ENCODE data around the gene PAPOLB. TPM values are rescaled to one million over a fixed set of nuclear protein-coding genes. Genes with fewer than 3 reads are reported as not detected.

Gene PAPOLB
- total and polyA plus RNA-seq, 2 of the 8 experiments (the other 6 are each of a cell fraction or from before 2014, with no cell fraction given): 0.02 to 0.15 TPM

DNA sequence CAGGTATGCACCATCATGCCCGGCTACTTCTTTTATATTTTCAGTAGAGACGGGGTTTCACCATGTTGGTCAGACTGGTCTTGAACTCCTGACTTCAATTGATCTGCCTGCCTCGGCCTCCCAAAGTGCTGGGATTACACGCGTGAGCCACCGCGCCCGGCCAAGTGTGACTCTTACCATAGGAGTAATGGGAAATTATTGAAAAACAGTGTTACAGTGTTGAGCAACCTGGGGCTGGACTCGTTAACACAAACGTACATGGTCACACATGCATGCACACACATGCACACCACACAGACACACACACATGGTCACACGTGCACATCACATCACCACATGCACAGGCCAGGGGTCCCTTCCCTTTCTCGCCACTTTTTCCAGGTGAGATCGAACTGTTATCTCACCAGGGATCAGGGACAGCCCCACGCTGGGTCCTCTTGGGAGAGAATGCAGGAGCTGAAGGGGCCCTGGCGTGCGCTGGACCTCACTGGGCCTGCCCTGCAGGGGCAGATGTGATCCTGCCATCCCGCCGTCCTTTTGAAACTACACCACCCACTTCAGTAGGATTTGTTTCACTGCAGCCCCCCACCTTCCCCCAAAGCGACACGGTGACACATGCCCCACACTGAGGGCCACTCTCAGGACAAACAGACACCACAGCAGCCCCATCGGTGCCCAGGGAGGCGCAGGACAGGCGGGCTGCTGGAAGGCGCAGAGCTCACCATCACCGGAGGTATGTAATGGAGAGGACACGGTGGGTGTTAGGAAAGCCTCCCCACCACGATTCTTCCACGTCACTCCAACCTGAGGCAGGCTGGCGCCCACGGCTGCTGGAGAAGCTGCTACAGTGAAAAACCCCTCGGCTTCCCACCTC lies 11.5 kb upstream of the PAPOLB start:
- Histone ChIP-seq H3K23me2 (ENCODE audit: low read depth, low read length) (no peaks in the 10 kb centered on the region), H4K20me1 (replicated peaks in 1 of 2; ENCODE audit: control insufficient read depth in 1 of 2, insufficient read depth in 2 of 2, low read length in 2 of 2) (no peaks in the 10 kb centered on the region), H3K14ac (ENCODE audit: insufficient read length) (no peak overlapping the region), H3K27me3 (replicated peaks in 1 of 4; ENCODE audit: control insufficient read depth in 3 of 4, extremely low read depth in 1 of 4, insufficient read depth in 3 of 4, low read length in 3 of 4) (no peaks in the 10 kb centered on the region), H2BK12ac (ENCODE audit: low read depth, low read length) (no peak overlapping the region), H2AFZ (ENCODE audit: low read length) (no peak overlapping the region), H3K79me1 (ENCODE audit: low read depth, low read length) (no peaks in the 10 kb centered on the region), H3K4me2 (ENCODE audit: insufficient read depth in 1 of 2, low read depth in 2 of 2, low read length in 2 of 2) (no peak overlapping the region), H4K5ac (ENCODE audit: insufficient read length, low read depth, low read length) (no peak overlapping the region), H2BK20ac (ENCODE audit: low read length) (no peak overlapping the region), H3K36me3 (ENCODE audit: control insufficient read depth in 2 of 4, insufficient read depth in 4 of 4, low read length in 3 of 4) (no peaks in the 10 kb centered on the region; a peak in 1 of 8 replicates), H3K56ac (replicated peaks; ENCODE audit: insufficient read length, low read depth, low read length) (no peak overlapping the region), H2AK5ac (ENCODE audit: low read depth, low read length) (no peak overlapping the region), H2BK5ac (ENCODE audit: low read depth, low read length) (no peak overlapping the region), H4K8ac (ENCODE audit: extremely low read depth, insufficient read depth, low read length) (no peak overlapping the region), H3K9me3 (ENCODE audit: insufficient read depth in 2 of 2, low read depth in 1 of 2, low read length in 1 of 2) (no peaks in the 10 kb centered on the region), H3K4ac (replicated peaks; ENCODE audit: insufficient read length, low read depth, low read length) (no peak overlapping the region), H2BK120ac (replicated peaks; ENCODE audit: low read depth, low read length) (no peak overlapping the region), H3K79me2 (ENCODE audit: control insufficient read depth in 1 of 2, insufficient read depth in 2 of 2, low read length in 2 of 2) (no peaks in the 10 kb centered on the region), H2BK15ac (ENCODE audit: low read length) (no peak overlapping the region), H3K4me3 (ENCODE audit: extremely low read depth in 1 of 4, insufficient read depth in 2 of 4, low read depth in 3 of 4, low read length in 4 of 4) (no peak overlapping the region), H3K27ac (ENCODE audit: low read depth, low read length) (no peak overlapping the region), H3K9ac (replicated peaks in 1 of 4; ENCODE audit: extremely low read depth in 1 of 4, low read depth in 3 of 4, low read length in 3 of 4) (no peak overlapping the region), H3K18ac (ENCODE audit: extremely low read depth, low read length) (no peak overlapping the region), H4K91ac (replicated peaks; ENCODE audit: insufficient read length, low read length) (no peak overlapping the region), H3K23ac (ENCODE audit: insufficient read length) (no peak overlapping the region), H3K4me1 (replicated peaks in 1 of 4; ENCODE audit: control insufficient read depth in 3 of 4, insufficient read depth in 4 of 4, low read length in 3 of 4) (peaks cover 0 to 10% (median 4%) of the 10 kb centered on the region in 4 experiments; a peak in 2 of 7 replicates)
- DNase-seq (ENCODE audit: low read depth in 1 of 2, low spot score in 2 of 2) (no peak), FAIRE-seq (no peak)
- ChIA-PET POLR2A (ENCODE audit: partially characterized antibody) (interaction anchor here (1.2 kb wide), 1 partner anchor 21 kb away, joined by 3 read pairs; no protein-coding TSS in a partner anchor), CTCF (ENCODE audit: partially characterized antibody) (interaction anchor here (0.6 to 2.2 kb wide), 4 partner anchors 10 to 888 kb away, joined by 3 to 10 read pairs (median 4); partner anchors contain the start of gene RADIL)
- WGBS, 2 experiments (ENCODE audit: extremely low coverage in 1 of 2, insufficient coverage in 1 of 2, insufficient read length in 1 of 2, insufficient replicate concordance in 2 of 2, low coverage in 1 of 2, low lambda C conversion rate in 2 of 2, missing lambda C conversion rate in 1 of 2): 92% methylated on average over 31 of the region's 31 CpGs; no CpG with 5 or more reads in 1 of the 2 experiments
- TF ChIP-seq, protein P1, sequence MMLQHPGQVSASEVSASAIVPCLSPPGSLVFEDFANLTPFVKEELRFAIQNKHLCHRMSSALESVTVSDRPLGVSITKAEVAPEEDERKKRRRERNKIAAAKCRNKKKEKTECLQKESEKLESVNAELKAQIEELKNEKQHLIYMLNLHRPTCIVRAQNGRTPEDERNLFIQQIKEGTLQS (IDR thresholded peaks at IDR 0.05; ENCODE audit: insufficient read depth, low read depth, low read length): no peak
- no peak for TF ChIP-seq RNF2 (IDR thresholded peaks at IDR 0.05; ENCODE audit: borderline replicate concordance, low read depth, low read length, missing control alignments, poor library complexity, severe bottlenecking)
- no peak for TF ChIP-seq KDM1A (IDR thresholded peaks at IDR 0.05; ENCODE audit: borderline replicate concordance, low read length)
- TF ChIP-seq TAF7 (optimal IDR thresholded peaks at IDR 0.05; ENCODE audit: borderline replicate concordance, low read depth, low read length): no peak
- TF ChIP-seq BCL11A (IDR thresholded peaks at IDR 0.05; ENCODE audit: low read depth in 2 of 2, low read length in 2 of 2): no peak
- no peak for TF ChIP-seq KDM4A (IDR thresholded peaks at IDR 0.05; ENCODE audit: low read depth, low read length, severe bottlenecking)
- no peak for TF ChIP-seq CHD2 (IDR thresholded peaks at IDR 0.05; ENCODE audit: low read length)
- TF ChIP-seq EP300 (IDR thresholded peaks at IDR 0.05; ENCODE audit: borderline replicate concordance in 1 of 2, low read depth in 2 of 2, low read length in 2 of 2): no peak
- TF ChIP-seq, protein P2, sequence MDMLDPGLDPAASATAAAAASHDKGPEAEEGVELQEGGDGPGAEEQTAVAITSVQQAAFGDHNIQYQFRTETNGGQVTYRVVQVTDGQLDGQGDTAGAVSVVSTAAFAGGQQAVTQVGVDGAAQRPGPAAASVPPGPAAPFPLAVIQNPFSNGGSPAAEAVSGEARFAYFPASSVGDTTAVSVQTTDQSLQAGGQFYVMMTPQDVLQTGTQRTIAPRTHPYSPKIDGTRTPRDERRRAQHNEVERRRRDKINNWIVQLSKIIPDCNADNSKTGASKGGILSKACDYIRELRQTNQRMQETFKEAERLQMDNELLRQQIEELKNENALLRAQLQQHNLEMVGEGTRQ (IDR thresholded peaks at IDR 0.05; ENCODE audit: low read length): no peak

Measured in H1 (cell line).